ENCODE measurements around the gene JRKL. TPM values are rescaled to one million over a fixed set of nuclear protein-coding genes. Genes with fewer than 3 reads are reported as not detected.

Gene JRKL
- total RNA-seq = 5.5 TPM
- long read RNA-seq, partial matches to known transcripts = 4 of 6 reads
- long read RNA-seq, other reads (novel, unspliced or antisense) = 0 of 6 reads

DNA sequence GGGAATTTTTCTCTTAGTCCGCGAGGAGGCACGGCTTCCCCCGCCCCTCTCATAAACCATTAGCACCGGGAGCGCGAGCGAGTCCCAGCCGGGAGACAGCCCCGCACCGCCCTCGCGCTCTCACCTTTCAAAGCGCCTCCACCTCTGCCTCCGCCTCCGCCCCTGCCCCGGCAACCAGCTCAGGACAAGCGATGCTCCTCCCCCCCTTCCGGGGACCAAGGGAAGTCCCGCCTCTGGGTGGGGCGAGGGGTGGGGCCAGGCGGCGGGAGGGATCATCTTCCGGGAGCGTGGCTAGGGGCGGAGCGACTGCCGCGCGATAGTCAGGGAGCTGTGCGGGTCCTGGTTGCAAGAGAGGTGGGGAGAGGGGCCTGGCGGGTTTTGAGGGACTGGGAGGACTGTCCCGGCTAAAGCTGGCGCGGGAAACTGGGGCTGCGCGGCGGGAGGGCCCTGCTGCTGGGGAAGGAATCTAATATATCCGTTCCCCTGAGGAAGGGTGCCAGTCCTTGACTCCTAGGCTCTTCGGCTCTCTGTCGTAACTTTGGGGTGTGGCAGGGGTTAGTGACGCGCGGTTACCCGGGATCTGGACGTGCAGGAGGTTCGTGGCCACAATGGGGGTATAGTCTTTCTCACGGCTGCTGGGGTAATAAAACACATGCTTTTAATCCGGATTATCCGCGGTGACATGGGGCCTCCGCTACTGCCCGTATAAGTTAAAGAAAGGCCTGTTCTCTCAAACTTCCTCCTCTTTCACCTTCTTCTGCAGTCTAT is at the start of gene JRKL, which contains the start of gene CCDC82:
TSS of gene JRKL (plus strand) at position 294 of the 768 bp plus-strand sequence. CDS start 637 bp downstream, outside the sequence.
TSS of gene CCDC82 (minus strand) at position 193 of the 768 bp plus-strand sequence. CDS start 5,165 bp downstream, outside the sequence.
- DNase-seq (peak; percentile 97), ATAC-seq (peak; percentile 100)
- intact Hi-C loops (cut with micrococcal nuclease) = no loop called here

DNA sequence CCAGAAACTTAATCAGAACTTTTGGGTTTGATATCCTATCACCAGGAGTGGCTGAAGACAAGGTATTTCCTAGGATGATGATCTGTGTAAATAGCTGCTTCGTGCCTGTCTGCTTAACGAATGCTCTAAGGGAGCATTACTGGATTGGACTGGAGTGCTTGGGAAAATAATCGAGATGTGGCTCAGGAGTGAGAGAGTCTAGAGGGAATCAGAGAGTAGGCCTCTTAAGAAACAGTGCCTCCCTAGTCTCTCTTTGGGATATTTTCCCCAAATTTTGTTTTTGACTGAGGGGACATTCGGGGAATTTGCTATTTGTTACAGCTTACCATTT is 49.3 kb upstream of the JRKL start:
- intact Hi-C loops (cut with micrococcal nuclease) = loop anchor here (5.0 kb wide), 1 partner anchor 503 kb away; no protein-coding TSS in a partner anchor
- ATAC-seq (peak; percentile 9), DNase-seq (no peak)

- ATAC-seq (peak; percentile 29), DNase-seq (peak; percentile 63)
- intact Hi-C loops (cut with micrococcal nuclease) = loop anchor here (5.0 kb wide), 1 partner anchor 504 kb away; no protein-coding TSS in a partner anchor
Observed at GRCh38 chr11:96341211-96342013, 48.4 kb upstream of the JRKL start.

DNA sequence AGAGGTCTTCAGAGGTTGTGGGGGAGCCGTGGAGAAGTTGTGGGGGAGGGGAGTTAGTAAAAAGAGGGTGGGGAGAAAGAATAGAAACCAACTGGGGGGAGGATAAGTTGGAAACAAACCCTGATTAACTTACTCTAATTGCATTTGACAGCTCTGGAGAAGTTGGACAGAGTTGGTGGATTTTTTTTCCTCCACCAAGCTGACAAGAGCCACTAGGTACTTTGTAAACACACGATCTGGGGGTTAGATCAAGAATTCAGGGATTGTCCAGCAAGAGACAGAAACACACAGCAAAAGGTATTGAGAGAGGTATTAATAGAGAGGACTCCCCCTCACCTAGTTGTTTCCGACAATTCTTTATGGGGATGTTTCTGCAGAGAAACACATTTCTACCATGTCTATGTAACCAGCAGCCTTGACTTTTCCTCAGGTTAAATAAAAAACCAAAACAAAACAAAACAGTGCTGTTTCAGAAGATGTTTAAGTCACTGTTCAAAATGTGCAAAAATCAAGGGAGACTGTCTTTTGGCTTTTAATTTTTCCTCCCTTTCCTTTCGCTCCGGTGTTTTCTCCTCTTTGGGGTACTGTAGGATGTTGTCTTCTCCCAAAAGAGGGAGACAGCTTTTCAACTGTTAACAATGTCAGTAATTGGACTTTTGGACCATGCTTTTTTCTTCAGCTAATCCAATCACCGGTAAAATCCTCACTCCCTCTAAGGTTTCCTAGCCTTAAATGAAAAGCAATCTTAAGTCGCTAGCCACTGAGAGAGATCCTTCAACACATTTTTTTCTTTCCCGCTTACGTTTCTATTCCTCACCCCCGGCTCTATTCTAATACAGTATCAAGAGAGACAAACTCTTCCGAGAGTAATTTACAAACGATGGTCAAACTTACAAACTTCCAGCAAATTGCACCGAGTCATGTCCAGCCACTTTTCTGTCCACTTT is 47.5 kb upstream of the JRKL start:
- DNase-seq (no peak), ATAC-seq (peak; percentile 1)
- intact Hi-C loops (cut with micrococcal nuclease) = loop anchor here (5.0 kb wide), 1 partner anchor 505 kb away; no protein-coding TSS in a partner anchor

DNA sequence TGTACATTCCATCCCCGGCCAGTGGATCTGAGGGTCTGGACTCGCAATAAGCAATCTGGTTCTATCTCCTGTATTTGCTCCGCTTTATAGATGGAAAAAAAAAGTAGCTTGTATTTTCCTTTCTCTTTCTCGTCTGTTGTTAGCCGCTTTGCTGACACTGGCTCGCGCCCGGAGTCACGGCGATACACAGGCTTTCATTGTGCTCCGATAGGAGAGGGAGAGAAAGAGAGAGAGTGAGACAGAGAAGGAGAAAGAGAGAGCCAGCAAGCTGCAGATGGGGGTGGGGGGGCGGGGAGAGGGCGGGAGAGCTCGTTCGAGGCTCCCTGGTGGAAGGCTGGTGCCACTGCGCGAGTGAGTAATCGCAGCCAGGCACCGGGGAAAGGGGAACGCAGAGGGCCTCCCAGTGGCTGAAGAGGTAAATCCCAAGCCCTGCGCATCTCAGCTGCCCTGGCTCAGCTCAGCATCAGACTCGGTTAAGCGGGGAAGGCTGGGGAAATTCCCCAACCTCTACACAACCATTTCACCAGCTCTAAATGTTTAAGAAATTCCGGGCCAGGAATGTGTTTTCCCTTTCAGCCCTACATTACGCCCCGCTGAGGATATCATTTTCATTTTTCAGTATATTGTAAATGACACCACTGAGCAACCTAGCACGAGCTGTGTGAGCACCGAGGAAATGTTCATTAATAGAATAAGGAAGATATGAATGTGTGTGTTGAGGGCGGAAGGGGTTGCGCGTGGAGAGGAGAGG is 46.7 kb upstream of the JRKL start, which contains the start of gene MAML2:
TSS of gene MAML2 (minus strand) at position 235 of the 751 bp plus-strand sequence. CDS start 1,300 bp downstream, outside the sequence.
- peak; percentile 92 for DNase-seq
- intact Hi-C loops (cut with micrococcal nuclease) = loop anchor here (5.0 kb wide), 1 partner anchor 506 kb away; no protein-coding TSS in a partner anchor
- peak; percentile 92 for ATAC-seq

- DNase-seq (no peak), ATAC-seq (no peak)
- intact Hi-C loops (cut with micrococcal nuclease) = no loop called here
Observed at GRCh38 chr11:96356848-96357247, 33.0 kb upstream of the JRKL start.

- intact Hi-C loops (cut with micrococcal nuclease) = no loop called here
- DNase-seq = no peak
- no peak for ATAC-seq
Observed at GRCh38 chr11:96357794-96358193, 32.0 kb upstream of the JRKL start.

DNA sequence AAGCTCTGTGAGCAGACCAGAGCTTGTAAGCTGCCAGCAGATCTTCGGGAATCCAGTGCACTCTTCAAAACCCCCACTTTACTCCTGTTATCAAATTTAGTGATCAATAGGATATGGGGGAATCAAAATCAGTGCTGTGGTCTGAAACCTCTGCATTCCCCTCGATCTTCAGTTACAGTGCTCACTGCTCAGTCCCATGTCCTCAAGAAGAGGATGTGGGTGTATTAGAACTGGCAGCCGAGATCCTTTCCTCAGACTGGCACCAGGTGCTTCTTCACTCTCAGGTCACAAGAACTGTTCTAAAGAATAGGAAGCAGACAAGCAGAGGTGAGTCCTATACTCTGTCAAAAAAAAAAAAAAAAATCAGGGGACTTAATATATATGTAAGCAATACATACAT is 31.5 kb upstream of the JRKL start:
- DNase-seq (no peak), ATAC-seq (no peak)
- intact Hi-C loops (cut with micrococcal nuclease) = no loop called here

- ATAC-seq (no peak), DNase-seq (no peak)
- intact Hi-C loops (cut with micrococcal nuclease) = no loop called here
Observed at GRCh38 chr11:96361778-96362177, 28.0 kb upstream of the JRKL start.

GRCh38 chr11:96365493-96365892 is 24.3 kb upstream of the JRKL start:
- intact Hi-C loops (cut with micrococcal nuclease) = no loop called here
- DNase-seq = no peak
- no peak for ATAC-seq

DNA sequence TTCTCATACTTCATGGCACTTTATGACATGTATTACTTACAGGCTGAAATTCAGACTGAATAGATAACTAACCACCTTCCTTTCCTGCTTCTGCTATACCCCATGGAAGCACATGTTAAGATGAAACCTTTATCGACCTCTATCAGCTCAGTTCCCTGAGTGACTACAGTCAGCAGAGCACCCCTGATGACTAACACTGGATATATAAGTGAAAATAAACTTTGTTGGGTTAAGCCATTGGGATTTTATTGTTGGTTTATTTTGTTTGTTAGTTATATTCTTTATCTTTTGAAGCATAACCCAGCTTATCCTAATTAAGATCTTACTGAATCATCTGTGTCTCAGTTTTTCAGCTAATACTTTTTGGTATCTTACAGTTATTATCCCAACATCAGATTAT is 23.8 kb upstream of the JRKL start:
- intact Hi-C loops (cut with micrococcal nuclease) = no loop called here
- DNase-seq (no peak), ATAC-seq (no peak)

DNA sequence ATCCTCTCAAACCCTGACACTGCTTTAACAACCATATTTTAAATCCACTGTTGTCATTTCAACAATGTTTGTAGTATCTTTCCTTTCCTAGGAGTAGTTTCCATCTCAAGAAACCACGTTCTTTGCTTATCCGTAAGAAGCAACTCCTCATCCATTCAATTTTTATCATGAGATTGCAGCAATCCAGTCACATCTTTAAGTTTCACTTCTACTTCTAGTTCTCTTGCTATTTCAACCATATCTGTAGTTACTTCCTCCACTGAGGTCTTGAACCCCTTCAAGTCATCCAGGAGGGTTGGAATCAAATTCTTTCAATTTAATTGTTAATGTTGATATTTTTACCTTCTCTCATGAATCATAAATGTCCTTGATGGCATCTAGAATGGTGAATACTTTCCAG is 22.5 kb upstream of the JRKL start:
- intact Hi-C loops (cut with micrococcal nuclease) = no loop called here
- ATAC-seq = no peak
- DNase-seq = no peak

- ATAC-seq = no peak
- intact Hi-C loops (cut with micrococcal nuclease) = no loop called here
Observed at GRCh38 chr11:96373826-96374225, 16.0 kb upstream of the JRKL start.

GRCh38 chr11:96376796-96377195 is 13.0 kb upstream of the JRKL start:
- no peak for DNase-seq
- ATAC-seq = no peak
- intact Hi-C loops (cut with micrococcal nuclease) = no loop called here

More at GRCh38 chr11:96373826-96374225, 16.0 kb upstream of the JRKL start:
- no peak for DNase-seq

DNA sequence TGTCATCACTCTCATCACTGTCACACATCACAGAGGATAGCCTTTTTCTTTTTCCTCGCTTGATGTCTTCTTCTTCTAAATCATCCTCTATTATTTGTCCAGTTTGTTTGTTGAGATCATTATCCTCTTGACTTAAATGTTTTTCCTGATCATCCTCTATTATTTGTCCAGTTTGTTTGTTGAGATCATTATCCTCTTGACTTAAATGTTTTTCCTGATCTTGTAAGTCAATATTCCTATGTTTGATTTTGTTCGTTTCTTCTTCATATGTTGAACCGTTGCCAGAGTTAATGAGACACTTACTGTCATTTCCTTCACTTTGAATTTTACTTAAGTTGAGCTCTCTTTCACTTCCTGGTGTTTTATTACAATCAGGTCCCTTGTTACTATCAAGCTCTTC is 5.7 kb upstream of the JRKL start:
- intact Hi-C loops (cut with micrococcal nuclease) = no loop called here
- ATAC-seq (no peak), DNase-seq (no peak)

GRCh38 chr11:96385187-96385586 is 4.6 kb upstream of the JRKL start:
- intact Hi-C loops (cut with micrococcal nuclease) = no loop called here
- DNase-seq = no peak
- no peak for ATAC-seq

DNA sequence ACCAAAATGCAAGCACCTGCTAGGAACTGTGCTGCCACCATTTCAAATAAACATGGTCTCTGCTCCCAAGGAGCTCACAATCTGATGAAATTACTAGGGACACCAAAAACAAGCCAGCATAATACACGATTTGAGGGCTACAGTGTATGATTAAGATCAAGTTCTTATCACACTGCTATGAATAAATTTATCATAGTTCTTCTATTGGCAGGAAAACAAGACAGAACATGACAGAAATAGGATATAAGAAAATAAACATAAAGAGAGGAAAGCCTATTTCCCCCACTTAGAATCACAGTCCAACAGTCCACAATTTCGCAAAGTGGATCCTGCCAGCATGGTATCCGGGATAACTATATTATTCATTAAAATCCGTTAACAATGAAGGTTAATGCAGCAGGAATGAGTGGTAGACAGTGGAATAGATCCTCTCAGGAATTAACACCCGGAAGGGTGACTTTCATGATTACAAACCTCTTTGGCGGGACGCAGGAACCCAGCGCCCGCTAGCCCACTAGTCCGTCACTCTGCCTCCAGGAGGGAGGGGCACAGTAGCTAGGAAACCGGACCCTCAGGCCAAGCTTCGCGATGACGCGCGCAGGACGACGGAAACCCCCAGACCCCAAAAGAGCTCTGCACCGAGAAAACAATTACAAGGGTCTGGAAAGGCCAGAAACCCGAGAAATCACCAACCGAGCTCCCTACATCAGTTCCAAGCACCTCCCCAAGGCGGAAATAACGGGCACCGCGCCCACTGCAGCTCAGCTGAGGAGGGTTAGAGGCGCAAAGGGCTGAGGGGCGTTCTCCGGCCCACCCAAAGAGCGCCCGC is 708 bp upstream of the JRKL start:
- intact Hi-C loops (cut with micrococcal nuclease) = no loop called here
- ATAC-seq (peak; percentile 48), DNase-seq (no peak)

Measured in left ventricle myocardium superior (tissue), 1 donor.